ENCODE measurements around the gene CASP2. TPM values are rescaled to one million over a fixed set of nuclear protein-coding genes. Genes with fewer than 3 reads are reported as not detected.

The CASP2 gene
- total and polyA plus RNA-seq, 2 of the 8 experiments (the other 6 are each of a cell fraction or from before 2014, with no cell fraction given): 23.7 to 35.3 TPM

- TF ChIP-seq, protein P1, sequence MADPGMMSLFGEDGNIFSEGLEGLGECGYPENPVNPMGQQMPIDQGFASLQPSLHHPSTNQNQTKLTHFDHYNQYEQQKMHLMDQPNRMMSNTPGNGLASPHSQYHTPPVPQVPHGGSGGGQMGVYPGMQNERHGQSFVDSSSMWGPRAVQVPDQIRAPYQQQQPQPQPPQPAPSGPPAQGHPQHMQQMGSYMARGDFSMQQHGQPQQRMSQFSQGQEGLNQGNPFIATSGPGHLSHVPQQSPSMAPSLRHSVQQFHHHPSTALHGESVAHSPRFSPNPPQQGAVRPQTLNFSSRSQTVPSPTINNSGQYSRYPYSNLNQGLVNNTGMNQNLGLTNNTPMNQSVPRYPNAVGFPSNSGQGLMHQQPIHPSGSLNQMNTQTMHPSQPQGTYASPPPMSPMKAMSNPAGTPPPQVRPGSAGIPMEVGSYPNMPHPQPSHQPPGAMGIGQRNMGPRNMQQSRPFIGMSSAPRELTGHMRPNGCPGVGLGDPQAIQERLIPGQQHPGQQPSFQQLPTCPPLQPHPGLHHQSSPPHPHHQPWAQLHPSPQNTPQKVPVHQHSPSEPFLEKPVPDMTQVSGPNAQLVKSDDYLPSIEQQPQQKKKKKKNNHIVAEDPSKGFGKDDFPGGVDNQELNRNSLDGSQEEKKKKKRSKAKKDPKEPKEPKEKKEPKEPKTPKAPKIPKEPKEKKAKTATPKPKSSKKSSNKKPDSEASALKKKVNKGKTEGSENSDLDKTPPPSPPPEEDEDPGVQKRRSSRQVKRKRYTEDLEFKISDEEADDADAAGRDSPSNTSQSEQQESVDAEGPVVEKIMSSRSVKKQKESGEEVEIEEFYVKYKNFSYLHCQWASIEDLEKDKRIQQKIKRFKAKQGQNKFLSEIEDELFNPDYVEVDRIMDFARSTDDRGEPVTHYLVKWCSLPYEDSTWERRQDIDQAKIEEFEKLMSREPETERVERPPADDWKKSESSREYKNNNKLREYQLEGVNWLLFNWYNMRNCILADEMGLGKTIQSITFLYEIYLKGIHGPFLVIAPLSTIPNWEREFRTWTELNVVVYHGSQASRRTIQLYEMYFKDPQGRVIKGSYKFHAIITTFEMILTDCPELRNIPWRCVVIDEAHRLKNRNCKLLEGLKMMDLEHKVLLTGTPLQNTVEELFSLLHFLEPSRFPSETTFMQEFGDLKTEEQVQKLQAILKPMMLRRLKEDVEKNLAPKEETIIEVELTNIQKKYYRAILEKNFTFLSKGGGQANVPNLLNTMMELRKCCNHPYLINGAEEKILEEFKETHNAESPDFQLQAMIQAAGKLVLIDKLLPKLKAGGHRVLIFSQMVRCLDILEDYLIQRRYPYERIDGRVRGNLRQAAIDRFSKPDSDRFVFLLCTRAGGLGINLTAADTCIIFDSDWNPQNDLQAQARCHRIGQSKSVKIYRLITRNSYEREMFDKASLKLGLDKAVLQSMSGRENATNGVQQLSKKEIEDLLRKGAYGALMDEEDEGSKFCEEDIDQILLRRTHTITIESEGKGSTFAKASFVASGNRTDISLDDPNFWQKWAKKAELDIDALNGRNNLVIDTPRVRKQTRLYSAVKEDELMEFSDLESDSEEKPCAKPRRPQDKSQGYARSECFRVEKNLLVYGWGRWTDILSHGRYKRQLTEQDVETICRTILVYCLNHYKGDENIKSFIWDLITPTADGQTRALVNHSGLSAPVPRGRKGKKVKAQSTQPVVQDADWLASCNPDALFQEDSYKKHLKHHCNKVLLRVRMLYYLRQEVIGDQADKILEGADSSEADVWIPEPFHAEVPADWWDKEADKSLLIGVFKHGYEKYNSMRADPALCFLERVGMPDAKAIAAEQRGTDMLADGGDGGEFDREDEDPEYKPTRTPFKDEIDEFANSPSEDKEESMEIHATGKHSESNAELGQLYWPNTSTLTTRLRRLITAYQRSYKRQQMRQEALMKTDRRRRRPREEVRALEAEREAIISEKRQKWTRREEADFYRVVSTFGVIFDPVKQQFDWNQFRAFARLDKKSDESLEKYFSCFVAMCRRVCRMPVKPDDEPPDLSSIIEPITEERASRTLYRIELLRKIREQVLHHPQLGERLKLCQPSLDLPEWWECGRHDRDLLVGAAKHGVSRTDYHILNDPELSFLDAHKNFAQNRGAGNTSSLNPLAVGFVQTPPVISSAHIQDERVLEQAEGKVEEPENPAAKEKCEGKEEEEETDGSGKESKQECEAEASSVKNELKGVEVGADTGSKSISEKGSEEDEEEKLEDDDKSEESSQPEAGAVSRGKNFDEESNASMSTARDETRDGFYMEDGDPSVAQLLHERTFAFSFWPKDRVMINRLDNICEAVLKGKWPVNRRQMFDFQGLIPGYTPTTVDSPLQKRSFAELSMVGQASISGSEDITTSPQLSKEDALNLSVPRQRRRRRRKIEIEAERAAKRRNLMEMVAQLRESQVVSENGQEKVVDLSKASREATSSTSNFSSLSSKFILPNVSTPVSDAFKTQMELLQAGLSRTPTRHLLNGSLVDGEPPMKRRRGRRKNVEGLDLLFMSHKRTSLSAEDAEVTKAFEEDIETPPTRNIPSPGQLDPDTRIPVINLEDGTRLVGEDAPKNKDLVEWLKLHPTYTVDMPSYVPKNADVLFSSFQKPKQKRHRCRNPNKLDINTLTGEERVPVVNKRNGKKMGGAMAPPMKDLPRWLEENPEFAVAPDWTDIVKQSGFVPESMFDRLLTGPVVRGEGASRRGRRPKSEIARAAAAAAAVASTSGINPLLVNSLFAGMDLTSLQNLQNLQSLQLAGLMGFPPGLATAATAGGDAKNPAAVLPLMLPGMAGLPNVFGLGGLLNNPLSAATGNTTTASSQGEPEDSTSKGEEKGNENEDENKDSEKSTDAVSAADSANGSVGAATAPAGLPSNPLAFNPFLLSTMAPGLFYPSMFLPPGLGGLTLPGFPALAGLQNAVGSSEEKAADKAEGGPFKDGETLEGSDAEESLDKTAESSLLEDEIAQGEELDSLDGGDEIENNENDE (IDR thresholded peaks at IDR 0.05; ENCODE audit: insufficient replicate concordance, low read length): no peak
- TF ChIP-seq YY1 (IDR thresholded peaks at IDR 0.05; ENCODE audit: low read depth, low read length) (no peak), POLR2A (IDR thresholded peaks at IDR 0.05; ENCODE audit: control extremely low read depth in 1 of 2, low read depth in 2 of 2, low read length in 2 of 2) (no peak), TEAD4 (IDR thresholded peaks at IDR 0.05; ENCODE audit: low read depth, low read length) (peak; percentile 66; the same call in 1 of the 2 replicates), RBBP5 (IDR thresholded peaks at IDR 0.05; ENCODE audit: borderline replicate concordance, low read depth, low read length) (0 out of 2 replicates have a peak, but pooled peaks have one; percentile 0)
Measured at GRCh38 chr7:143285470-143285778, 2.7 kb upstream of the CASP2 start (continued).

Measured in H1 (cell line).